TTC549 (cell line): ENCODE results near the gene SMARCE1.

ENCODE experiments used
- FAIRE-seq: peaks from 2 replicates; lab custom pipeline; 2012; peaks lifted over from hg19 to GRCh38; lab: Jason Lieb, UNC

The SMARCE1 gene

DNA sequence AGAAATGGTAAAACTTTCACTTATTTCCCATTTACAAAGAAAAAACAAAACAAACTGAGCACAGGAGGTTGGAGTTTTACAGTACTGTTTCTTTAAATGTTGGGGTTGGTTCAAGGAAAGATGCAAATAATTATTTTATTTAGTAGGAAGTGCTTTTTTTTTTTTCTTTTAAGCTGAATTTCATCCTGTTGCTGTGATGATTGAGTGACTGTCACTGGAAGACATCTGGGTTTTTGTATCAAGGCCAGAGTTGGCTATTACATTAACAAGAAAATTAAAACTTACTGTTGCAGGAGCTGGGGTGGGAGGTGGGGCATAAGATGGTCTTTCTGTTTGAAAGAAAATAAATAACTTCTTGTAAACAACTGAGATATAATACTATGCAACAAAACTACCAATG, 2.3 kb downstream of the SMARCE1 start:
- FAIRE-seq: no peak

GRCh38 chr17:40637931-40638330, 9.7 kb downstream of the SMARCE1 start:
- no peak for FAIRE-seq

DNA sequence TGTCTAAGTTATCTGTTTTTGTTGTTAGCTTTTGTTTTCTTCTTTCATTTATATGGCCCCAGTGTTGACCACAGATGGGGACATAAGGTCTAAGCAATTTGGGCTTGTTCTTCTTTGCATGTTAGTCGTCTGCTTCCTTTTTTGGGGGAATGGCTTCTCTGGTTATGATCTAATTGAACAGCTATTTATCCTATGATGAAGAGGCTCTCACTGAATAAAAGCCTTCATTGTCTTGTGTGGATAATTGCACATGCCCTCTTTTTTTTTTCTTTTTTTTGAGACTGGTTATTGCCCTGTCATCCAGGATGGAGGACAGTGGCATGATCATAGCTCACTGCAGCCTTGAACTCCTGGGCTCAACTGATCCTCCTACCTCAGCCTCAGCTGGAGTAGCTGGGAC, 13.7 kb downstream of the SMARCE1 start:
- FAIRE-seq: no peak

DNA sequence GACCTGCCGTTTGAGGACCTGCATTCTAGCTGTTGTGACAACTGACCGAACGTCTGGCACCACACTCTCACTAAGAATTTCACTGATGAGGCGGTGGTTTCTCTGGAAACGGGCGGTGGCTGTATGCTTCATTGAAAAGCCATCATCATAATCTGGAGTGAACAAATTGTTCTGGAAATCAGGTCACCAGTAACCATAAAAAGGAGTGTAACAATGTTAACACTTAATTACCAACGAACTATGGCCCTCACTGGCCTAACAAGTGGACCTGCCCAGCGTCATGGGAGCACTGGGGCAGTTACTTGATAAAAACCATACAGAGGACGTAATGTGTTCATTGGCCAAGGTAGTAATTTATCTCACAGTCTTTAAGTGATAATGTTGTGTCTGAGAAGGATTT, 15.4 kb downstream of the SMARCE1 start:
- no peak for FAIRE-seq

DNA sequence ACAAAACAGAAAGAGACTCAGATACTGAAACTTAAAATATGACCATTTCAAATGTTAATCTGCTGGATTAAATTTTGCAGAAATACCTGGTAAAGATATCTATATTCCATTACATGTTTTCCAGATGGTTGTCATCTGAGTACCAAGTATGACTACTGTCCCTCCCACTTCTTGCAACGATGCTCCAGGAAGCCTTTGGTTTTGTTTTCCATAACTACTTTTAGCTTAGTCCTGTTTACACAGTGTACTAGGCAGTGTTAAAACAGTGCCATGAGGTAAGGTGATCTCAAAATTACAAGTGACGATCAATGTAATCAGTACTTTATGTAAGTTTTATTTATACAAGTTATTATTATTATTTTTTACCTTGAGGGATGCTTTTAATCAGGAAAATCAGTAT, 17.8 kb downstream of the SMARCE1 start:
- FAIRE-seq: no peak

DNA sequence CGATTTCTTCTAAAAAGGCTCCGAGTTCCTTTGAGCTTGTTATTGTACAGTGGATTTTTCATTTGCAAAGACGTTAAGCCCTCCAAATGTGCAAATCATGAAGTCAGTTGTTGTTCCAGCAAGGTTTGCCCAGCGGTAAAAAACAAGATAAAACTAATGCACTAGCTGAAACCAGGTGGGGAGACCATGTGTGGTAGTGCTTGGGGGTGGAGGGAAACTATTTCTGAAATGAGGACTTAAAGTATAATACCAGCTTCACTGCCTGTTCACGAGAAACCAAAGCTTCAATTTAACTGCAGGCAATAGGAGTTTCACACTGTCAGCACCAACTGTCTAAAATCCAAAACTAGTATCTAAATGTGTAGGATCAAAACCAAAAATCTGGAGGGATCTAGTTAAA, 22.3 kb downstream of the SMARCE1 start:
- no peak for FAIRE-seq

DNA sequence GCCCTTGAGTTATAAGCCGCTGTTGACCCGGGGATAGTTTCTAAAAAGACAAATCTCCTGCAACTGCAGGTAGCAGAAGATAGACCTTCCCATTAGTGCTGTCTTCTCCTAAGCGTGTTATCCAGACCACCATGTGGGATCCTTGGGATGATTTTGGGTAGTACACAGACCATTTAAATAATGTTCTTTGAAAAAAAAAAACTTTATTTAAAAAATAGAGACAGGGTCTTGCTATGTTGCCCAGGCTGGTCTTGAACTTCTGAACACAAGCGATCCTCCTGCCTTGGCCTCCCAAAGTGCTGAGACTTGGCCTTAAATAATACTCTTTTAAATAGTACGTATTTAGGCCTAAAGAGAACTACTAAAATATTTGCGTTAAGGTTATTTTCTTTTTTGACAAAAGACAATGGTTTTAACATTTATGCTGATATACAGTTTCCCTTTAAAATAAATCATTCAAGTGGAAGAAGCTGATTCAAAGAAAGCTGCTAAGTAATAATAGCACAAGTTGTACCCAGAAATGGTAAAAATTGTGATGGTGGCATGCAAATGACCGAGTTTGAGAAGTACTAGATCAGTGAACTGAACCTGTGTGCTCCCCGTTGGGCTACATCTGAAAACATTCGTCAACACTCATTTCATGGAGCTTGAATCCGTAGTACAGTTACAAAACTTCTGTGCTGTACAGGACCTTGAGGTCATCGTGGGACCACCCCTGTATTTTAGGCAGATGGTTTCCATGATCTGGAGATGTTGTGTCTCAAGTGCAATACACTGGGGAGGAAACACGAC, 24.0 kb downstream of the SMARCE1 start:
- no peak for FAIRE-seq

DNA sequence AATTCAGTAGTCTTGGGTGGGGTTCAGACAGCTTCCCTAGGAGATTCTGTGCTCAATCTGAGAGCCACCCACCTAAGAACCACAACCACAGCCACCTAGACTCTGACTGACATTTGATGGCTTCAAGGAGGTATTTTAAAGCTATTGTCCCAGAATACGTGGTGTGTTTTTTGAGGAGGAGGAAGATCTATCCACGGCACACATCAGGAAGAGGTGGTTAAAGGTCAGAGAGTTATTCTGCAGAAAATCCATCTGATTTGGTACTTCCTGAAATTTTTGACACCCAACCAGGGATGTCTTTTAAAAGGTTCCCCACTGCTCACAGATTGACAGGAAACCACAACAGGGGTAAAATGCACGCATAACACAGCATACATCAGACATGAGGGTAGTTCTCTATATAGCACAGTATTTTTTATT, 25.1 kb downstream of the SMARCE1 start:
- FAIRE-seq: no peak

GRCh38 chr17:40621578-40621977, 26.0 kb downstream of the SMARCE1 start:
- no peak for FAIRE-seq

- no peak for FAIRE-seq
These were observed 26.6 kb downstream of the SMARCE1 start for GRCh38 chr17:40621019-40621418.

- no peak for FAIRE-seq
These were observed 28.6 kb downstream of the SMARCE1 start for GRCh38 chr17:40618754-40619625.

DNA sequence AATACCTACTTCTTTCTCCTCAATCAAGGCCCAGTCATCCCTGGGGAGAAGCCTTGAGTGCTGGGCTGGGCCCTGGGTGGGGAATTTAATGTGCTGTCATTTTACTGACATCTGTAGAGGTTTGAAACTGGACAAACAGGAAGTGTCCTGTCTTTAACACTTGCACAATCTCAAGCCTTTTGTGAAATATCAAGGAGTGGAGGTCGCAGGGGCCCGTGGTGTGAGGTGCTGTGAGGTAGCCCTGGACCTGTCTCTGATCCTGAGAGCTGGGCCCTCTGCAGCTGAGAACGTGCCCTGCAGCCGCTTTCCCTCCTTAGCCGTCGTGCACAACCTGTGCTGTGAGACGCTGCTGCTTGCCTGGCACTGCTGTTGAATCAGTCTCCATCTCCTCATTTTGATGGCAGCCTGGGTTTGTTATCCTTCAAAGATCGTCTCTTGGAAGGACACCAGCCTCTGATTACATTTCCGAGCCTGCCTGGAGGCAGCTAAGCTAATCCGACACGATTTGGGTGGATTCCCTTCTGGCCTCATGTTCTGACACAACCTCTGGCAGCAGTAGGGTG, 29.9 kb downstream of the SMARCE1 start:
- no peak for FAIRE-seq

GRCh38 chr17:40616592-40616991, 31.0 kb downstream of the SMARCE1 start:
- FAIRE-seq: no peak

GRCh38 chr17:40615841-40616476, 31.7 kb downstream of the SMARCE1 start:
- no peak for FAIRE-seq

DNA sequence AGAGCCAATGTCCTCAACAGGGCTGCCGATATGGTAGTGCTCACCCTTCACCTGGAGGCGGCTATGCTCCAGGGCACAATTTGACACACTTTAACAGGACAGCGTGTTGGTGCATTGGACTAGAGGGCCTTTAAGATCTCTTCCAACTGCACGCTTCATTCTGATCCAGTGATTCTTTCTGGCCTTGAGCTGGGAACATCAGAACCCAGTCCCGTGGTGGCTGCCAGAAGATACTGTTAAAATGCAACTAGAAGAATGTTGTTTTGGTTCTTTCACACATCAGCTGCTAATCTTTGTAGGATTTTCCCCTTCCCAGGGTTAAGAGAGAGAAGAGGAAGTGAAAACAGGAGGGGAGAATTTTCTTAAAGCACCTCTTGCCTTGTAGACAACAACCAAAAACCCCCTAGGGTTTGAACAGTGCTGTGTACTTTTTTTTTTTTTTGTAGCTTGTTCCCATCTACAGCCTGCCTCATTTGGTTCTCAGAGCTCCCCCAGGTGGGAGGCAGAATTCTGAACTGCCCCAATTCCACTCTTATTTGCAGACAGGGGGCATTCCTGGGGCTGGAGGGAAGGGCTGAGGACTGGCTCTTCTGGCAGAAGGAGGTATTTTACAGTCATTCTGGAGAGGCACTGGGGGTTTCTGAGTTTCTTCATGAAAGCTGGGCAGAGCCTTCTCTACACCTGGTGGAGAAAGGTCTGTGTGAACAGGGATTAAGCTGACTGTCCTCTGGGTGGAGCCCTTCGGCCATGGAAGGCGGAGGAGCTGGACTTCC, 32.4 kb downstream of the SMARCE1 start:
- FAIRE-seq: no peak

- no peak for FAIRE-seq
These were observed 33.1 kb downstream of the SMARCE1 start for GRCh38 chr17:40614431-40615067.

GRCh38 chr17:40613467-40614154, 34.0 kb downstream of the SMARCE1 start:
- no peak for FAIRE-seq

DNA sequence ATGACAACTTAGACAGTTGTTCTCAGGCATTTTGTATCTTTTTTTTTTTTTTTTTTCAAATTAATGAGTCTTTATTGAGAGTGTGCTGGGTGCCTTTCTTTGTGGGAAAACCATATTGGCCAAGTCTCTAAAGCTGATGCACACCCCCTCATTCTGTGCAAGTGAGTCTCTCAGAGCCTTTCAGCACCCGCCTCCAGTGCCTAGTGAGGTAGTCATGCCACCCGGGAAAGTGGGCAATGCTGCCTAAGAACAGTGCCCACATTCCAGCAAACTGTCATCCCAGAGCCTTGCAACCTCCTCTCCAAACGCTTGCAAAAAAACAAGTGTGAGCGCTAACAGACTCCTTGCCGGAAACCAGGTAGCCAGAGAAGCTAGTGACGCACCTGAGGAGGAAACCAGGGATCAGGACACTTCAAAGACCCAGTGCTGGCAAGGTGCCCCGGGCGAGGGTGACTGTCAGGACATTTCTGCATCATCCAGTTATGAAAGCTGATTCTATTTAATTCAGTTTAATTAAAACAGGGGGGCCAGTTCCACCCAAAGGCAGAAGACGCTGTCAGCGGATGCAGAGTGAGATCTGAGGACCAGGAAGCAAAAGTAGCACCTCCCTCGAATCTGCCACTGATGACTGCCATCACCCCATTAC, 34.9 kb downstream of the SMARCE1 start:
- no peak for FAIRE-seq

DNA sequence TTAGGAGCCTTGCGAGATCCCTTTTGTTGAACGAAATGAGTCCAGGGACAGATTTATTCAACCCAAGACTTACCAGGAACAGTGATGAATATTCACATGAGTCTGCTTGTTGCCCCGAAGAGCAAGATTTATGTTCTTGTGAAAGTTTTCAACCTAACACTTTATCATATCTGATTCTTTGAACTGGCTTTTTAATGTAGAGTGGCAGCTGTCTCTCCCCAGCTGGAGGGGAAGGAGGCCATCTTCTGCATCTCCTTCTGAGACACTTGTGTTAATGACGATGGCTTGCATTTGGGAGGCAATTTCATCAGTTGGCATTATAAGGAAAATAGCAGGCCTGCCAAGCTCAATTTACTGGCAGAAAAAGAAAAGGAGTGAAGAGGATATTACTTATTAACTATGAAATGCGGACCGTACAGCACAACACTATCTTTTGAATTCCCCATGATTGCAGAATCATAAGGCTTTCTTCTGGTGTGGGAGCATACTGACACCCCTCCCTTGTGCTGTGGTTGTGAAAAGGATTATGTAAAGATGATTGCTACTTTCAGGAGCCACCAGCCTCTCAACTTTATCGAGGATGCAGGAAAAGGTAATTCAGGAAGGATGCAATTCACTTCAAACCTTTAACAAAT, 35.7 kb downstream of the SMARCE1 start:
- no peak for FAIRE-seq

- FAIRE-seq: no peak
These were observed 37.3 kb downstream of the SMARCE1 start for GRCh38 chr17:40610359-40610758.
